Measurements from ENCODE around the gene KIRREL2.
"Not testable (repeated sequence)": the region's sequence is repeated elsewhere in the genome, so short reads cannot be mapped to it uniquely, and the experiment has no call there.

Gene KIRREL2

DNA sequence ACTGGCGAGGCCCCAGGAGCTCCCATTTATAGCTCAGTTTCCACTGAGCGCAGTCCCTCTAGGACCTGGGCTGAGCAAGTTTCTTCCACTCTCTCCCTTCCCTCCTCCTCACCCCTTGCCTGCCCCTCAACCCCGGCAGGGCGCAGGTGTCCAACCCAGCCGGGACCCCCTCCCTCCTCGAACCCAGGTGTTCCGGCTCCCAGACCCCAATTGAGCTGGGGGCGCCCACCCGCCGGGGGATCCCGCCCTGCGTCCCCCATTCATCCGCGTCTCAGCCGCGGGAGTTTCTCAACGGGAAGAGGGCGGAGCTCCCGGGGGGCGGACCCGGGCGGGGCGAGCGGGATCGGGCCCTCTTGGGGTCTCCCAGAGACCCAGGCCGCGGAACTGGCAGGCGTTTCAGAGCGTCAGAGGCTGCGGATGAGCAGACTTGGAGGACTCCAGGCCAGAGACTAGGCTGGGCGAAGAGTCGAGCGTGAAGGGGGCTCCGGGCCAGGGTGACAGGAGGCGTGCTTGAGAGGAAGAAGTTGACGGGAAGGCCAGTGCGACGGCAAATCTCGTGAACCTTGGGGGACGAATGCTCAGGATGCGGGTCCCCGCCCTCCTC is at the start of gene KIRREL2:
Gene KIRREL2, plus strand, starts transcription at position 366 of the 604 bp plus-strand sequence. Its CDS starts 209 bp downstream, at position 575.
- no peak for DNase-seq (ENCODE audit: low read depth)

DNA sequence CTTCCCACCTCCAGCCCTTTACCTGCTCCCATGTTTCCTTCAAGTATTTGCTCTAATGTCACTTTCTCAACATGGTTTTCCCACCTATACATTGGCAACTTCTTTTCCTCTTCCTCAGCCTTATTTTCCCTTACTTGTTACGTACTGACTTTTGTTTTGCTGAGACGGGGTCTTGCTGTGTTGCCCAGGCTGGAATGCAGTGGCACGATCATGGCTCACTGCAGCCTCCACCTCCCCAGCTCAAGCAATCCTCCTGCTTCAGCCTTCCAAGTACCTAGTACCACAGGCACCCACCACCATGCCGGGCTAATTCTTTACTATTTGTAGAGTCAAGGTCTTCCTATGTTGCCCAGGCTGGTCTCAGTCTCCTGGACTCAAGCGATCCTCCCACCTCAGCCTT is 49.1 kb upstream of the KIRREL2 start:
- DNase-seq (ENCODE audit: low read depth), result no peak

DNA sequence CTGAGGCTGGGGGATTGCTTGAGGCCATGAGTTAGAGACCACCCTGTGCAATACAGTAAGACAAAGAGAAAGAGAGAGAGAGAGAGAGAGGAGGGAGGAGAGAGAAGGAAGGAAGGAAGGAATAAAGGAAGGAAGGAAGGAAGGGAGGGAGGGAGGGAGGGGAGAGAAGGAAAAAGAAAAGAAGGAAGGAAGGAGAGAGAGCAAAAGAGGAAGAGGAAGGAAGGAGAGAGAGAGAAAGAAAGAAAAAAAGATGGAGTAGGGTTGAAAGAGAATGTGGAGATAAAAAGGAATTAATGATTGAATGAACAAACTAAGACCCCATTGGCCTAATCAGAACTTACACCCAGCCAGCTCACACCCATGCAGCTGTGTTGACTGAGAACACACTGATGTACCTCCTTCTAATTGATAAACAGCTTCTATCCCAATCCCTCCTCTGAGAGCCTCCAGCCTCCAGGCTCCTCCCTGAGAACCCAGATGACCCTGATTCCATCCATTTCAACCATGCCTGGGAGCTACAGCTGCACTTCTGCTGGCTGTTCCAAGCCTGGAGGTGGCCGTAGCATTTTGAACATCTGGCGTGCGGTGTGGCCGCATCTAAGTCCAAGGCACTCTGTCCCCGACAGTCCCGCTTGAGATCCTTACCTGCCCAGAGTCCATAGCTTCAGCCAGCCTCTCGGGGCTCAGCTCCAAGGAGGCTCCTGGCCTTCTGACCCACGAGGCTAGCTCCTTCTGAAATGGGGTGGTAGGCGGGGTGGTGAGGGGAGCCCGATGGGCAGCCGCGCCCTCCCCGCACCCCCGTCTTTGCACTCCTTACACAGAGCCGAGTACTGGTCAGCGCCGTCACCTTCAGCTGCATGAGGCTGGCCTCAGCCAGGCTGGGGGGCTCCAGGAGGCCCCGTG is 45.1 kb upstream of the KIRREL2 start:
- no peak for DNase-seq (ENCODE audit: low read depth)

DNA sequence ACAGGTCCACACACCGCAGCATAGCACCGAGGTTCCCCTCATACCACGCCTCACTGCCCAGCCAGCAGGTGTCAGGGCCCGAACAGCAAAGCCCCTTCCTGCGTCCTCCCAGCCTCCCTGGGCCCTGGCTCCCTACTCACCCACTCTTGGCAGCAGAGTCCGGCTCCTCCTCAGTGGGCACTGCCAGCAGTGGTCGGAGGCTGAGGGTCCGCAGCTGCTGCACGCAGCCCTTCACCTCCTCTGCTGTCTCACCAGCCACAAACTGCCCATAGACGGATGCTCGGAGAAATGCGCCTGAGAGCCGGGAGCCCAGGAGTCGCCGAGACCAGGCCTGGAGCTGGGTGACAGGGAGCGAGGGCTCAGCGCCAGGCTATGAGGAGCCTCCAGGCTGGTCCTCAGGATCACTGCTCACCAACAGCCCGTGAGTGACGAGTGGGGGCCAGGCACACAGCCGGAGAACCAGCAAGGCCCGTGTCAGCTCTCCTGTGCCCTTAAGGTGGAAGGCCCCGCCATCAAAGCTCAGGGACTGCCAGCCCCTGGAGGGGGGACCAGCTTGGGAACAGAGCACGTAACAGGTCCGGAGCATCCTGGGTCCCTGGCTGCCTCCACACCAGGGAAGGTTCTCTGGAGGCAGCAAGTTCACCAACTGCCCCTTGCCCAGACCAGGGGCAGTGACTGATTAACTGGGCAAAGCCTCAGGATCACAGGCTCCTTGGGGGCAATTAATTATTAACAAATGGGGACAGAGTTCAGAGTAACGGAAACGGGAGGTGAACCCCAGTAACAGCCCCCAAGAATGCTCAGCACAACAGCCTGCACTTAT is 44.3 kb upstream of the KIRREL2 start, which contains the start of gene PRODH2:
Gene PRODH2, minus strand, starts transcription at position 626 of the 823 bp plus-strand sequence. Its CDS starts 40 bp downstream, at position 586.
- no peak for DNase-seq (ENCODE audit: low read depth)

DNA sequence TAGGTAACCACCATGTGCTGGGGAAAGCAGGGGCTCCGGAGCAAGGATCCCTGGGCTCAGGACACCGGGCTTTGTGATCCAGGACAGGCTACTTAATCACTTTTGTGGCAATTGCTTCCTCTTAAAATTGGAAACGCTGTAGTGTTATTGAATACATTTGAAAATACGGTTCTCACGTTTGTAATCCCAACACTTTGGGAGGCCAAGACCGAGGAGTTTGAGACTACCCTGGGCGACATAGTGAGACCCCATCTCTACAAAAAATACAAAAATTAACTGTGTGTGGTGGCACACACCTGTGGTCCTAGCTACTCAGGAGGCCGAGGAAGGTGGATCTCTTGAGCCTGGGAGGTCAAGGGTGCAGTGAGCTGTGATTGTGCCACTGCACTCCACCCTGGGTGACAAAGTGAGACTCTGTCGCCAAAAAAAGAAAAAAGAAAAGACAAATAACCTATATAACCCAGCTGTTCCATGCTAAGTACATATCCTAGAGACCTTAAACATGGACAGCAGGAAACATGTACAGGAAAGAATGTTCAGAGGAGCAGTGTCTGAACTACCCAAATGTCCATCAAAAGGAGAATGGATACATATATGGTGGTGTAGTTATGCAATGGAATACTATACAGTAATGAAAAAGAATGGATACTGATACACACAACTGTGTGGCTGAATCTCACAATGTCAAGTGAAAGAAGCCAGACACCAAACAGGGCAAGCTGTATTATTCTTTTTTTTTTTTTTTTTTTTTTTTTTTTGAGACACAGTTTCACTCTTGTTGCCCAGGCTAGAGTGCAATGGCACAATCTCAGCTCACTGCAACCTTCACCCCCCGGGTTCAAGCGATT is 43.4 kb upstream of the KIRREL2 start:
- DNase-seq (ENCODE audit: low read depth), result no peak

DNA sequence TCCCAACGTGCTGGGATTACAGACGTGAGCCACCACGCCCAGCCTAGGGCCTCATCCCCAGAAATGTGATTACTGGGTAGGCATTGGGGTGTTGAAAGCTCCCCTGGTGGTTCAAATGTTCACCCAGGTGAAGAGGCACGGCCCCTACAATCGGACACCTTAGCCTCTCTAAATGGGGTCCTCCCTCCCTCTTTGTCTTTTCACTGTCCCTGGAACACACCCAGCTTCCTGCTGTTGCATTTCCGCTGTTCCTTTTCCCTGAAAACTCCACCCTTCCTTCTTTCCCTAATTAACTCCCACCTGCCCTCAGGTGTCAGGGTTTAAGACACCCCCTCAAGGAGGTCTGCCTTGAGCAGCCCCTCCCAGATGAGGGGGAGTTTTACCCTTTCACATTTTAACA is 40.4 kb upstream of the KIRREL2 start:
- no peak for DNase-seq (ENCODE audit: low read depth)

DNA sequence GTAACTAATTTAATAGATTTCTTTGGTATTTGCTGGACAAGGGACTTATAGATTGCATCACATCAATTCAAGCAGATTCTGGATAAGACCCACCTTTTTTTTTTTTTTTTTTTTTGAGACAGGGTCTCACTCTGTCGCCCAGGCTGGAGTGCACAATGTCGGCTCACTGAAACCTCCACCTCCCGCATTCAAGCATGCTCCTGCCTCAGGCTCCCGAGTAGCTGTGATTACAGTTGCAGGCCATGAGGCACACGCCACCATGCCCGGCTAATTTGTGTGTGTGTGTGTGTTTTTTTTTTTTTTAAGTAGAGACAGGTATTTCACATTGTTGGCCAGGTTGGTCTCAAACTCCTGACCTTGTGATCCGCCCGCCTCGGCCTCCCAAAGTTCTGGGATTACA is 39.9 kb upstream of the KIRREL2 start:
- DNase-seq (ENCODE audit: low read depth), result no peak

DNA sequence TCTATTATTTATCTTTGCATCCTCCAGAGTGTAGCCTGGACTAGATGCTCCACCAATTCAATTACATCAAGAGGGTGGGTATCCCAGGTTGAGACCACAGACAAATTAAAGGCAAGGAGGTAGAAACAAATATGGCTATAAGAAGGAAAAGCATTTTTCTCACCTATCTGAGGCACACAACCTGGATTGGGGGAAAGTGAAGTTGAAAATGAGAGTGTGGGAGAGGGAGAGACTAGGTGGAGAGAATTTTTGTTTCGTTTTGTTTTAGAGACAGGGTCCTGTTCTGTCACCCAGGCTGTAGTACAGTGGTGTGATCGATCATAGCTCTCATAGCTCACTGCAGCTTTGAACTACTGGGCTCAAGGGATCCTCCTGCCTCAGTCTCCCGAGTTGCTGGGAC is 38.3 kb upstream of the KIRREL2 start:
- no peak for DNase-seq (ENCODE audit: low read depth)

DNA sequence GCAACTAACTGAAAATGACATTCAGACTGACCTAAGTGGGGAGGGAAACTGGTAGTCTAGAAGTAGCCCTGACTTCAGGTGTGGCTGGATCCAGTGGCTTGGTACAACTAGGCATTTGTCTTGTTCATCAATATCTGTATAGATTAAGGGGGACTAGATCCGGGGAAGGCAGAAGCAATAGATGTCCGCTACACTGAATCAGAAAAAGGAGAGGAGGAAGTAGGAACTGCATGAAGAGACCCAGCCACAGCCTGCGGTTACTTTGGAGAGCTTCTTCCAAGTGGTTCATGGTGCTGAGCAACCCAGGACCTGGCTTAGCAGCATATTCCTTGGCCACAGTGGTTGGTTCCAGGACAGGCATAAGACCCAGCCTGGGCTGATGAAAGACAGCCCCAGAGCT is 34.1 kb upstream of the KIRREL2 start:
- DNase-seq (ENCODE audit: low read depth), result no peak

DNA sequence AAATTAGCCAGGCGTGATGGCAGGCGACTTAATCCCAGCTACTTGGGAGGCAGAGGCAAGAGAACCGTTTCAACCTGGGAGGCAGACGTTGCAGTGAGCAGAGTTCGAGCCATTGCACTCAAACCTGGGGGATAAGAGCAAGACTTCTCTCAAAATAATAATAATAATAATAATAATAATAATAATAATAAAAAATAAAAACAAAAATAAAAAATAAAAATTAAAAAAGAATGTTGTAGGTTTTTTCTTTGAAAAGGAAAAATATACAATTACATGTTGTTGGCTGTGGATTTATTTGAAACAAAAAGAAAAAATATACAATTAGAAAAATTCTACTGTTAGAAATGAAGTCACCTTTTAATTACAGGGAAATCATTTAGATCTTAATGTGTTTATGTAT is 32.6 kb upstream of the KIRREL2 start:
- no peak for DNase-seq (ENCODE audit: low read depth)

DNA sequence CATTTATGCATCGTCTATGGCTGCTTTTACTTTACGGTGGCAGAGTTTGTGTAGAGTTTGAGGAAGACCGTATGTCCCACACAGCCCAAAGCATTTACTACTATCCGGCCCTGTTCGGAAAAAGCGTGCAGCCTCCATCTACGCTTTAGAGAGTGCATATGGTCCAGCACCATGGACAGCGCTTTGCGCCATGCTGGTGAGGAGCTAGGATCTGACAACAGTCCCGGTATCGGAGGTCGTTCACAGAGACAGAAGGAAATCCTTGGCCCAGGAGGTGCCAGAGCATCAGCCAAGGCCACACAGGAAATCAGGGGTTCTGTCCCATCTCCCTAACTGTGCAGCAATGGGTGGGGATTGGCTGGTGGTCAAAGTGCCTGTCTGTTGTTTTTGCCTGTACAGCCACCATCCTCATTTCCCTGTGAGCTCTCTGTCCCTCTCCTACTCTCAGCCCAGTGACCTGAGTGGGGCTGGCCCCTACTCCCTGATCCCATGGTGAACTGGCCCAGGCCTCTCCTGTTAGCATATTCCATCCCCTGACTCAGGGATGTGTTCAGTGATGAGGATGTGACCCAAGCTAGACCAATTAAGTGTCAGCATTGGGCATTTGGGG is 27.9 kb upstream of the KIRREL2 start:
- no peak for DNase-seq (ENCODE audit: low read depth)

DNA sequence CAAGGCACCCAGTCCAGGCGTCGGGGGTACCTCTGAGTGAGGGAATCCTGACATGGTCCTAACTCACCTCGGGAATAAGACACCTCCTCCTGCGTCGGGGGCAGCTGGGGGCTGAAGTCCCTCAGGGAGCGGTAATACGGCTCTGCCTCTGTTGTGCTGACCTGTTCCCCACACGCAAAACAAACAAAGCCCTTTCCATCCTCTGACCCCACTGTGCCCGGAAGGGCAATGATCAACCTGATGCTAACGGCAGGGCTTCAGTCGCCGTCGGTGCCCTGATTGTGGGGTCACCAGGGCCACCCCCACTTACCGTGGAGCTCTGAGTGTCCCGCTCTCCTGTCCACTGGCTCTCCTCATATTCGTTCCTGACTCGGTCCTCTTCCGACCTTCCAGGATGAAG is 25.7 kb upstream of the KIRREL2 start:
- DNase-seq (ENCODE audit: low read depth), result no peak

DNA sequence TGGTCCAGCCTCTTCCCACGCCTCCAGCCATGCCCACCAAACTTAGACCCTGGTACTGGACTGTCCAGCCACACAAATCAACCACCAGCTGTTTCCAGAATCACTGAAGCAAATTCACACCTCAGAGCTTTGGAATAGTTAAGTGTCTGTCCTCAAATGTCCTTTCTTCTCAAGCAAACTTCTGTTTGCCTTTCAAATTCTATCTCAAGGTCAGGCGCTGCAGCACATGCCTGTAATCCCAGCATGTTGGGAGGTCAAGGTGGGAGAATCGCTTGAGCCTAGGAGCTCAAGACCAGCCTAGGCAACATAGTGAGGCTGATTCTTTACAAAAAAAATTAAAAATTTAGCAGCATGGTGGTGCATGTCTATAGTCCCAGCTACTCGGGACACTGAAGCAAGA is 24.7 kb upstream of the KIRREL2 start:
- no peak for DNase-seq (ENCODE audit: low read depth)

DNA sequence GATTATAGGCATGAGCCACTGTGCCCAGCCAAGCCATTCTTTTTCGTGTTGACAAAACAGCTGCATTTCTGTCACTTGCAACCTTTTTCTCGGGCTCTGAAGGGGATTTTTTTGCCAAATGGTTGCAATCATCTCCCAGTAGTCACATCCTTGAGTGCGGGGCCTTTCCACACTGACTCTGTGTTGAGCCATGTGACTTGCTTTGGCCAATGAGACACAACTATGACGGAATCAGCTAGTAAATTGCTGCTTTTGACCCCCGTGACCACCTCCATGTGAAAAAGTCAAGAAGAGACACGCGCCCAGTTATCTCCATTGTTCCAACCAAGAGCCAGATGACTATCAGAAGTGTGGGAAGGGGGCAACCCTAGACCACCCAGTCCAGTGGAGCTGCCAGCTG is 22.7 kb upstream of the KIRREL2 start:
- no peak for DNase-seq (ENCODE audit: low read depth)

DNA sequence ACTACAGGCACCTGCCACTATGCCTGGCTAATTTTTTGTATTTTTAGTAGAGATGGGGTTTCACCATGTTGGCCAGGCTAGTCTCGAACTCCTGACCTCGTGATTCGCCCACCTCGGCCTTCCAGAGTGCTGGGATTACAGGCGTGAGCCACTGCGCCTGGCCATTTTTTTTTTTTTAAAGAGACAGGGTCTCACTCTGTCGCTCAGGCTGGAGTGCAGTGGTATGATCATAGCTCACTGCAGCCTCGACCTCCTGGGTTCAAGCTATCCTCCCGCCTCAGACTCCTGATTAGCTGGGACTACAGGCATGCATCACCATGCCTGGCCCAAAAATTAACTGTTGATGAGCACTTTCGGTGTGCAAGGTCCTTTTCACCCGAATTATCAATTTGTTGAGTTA is 20.6 kb upstream of the KIRREL2 start:
- not testable (repeated sequence) for DNase-seq (ENCODE audit: low read depth)

DNA sequence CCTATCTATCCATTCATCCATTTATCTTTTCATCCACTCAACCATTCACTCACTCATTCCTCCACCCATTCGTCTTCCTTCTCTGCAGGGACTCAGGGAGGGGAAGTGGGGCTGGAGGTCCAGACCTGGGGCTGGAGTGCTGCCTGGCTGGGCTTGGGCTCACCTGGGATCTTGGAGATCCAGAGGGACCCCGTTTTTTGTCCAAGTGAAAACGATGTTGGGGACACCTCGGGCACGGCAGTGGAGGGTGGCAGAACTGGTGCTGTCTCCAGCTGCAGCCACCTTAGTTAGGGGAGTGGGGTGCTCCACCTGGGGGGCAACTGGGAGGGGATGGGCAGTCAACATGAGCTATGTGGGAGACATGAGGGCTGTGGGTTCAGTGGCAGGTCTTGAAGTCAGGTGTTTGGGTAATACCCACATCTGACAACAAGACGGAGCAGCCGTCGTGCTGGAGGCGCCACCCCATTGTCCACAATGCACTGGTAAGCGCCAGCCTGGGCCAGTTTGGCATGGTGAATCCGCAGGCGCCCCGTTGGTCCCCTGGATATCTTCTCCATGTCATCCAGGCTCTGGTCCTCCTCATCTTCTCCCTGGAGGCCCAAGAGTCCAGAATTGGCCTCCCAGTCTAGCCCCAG is 14.6 kb upstream of the KIRREL2 start:
- DNase-seq (ENCODE audit: low read depth), result no peak

DNA sequence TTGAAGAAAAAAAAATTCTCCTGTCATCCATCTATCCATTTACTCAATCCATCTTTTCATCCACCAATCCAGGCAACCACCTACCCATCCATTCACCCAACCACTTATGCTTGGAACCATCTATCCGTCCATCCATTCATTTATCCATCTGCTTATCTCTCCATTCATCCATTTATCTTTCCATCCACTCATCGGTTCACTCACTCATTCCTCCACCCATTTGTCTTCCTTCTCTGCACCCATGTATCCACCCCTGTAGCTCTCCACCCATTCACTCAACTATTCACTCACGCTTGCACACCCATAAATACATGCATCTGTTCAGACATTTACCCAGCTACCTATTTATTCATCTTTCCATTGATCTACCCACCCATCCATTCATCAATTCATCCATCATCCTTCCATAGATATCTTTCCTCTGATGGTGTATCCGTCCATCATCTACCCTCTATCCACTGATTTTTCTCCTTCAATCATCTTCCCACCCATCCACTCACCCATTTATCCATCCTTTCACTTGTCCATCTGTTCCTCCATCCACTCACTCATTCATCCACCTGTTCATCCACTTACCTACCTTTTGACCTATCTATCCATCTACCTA is 13.9 kb upstream of the KIRREL2 start:
- DNase-seq (ENCODE audit: low read depth), result no peak

DNA sequence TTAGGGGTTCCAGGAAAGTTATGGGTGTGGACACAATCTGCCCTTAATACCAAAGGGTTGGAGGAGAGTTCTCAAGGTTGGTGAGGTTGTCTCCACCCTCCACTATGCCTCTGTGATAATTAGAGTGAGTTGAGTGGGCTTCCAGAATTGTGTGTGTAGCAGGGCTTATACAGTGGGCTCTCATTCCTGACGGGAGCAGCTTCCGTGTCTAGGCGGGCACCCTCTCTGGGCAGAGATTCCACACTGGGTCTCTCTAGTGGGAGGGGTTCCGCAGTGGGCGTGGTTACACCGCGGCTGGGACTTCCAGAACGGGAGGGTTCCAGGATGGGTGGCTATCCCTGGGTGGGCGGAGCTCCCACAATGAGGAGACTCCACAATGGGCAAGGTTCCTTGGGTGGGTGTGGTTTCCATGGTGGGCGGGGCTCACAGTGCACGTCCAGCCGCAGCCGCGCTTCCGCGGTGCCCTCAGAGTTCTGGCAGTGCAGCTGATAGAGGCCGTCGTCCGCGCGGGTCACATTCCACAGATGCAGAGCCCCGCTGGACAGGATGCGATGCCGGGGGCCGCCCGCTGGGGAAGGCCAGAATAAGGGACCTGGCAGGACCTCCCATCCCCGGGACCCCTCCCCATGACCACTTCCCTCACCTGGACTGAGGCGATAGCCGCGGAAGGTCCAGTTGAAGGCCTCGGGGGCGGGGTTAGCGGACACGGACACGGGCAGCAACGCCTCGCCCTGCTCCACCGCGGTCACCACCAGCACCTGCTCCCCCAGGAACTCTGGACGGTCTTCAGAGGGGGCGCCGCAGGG is 12.8 kb upstream of the KIRREL2 start:
- DNase-seq (ENCODE audit: low read depth), result no peak

DNA sequence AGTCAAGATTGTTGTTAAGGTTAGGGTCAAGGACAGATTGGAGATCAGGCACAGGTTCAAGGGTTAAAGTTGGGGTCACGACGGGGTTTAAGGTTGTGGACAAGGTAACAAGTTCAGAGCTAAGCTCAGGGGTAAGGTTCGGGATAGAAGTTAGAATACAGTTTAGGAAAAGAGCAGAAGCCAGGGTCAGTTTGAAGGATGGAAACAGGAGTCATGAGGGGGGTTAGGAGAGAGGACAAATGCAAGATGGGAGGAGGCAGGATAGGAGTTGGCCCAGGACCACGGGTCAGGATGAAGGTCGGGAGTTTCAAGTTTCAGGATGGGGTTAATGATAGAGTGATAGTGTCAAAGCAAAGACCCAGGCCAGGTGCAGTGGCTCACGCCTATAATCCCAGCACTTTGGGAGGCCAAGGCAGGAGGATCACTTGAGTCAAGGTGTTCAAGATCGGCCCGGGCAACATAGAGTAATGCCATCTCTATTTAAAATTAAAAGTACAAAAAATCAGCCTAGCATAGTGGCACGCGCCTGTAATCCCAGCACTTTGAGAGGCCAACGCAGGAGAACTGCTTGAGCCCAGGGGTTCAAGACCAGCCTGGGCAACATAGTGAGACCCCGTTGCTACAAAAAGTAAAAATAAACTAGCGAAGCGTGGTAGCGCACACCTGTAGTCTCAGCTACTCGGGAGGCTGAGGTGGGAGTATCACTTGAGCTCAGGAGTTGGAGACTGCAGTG is 12.1 kb upstream of the KIRREL2 start:
- no peak for DNase-seq (ENCODE audit: low read depth)

All from stimulated activated CD8-positive, alpha-beta memory T cell treated with anti-CD3 and anti-CD28 coated beads, Interleukin-12 subunit alpha, Interleukin-12 subunit beta, amount 100 ng/mL, for 4 hours (primary cell).